Thyroid gland (tissue), 4 donors: ENCODE data around the gene CCDC50. TPM values are rescaled to one million over a fixed set of nuclear protein-coding genes. Genes with fewer than 3 reads are reported as not detected.

Experiments
- DNase-seq, 2 donors: peaks; one replicate each; pipeline ENCODE4 v3.0.0-alpha.2; 2019
- H3K27ac ChIP-seq, 3 donors: fragments of 200-600 bp; sonication (generic); 1 replicate in 2 of 3; 2 replicates in 1 of 3; pipeline ENCODE4 v1.5.1; 2016 to 2019; ENCODE audit warnings: mild to moderate bottlenecking in 1 of 3, moderate library complexity in 1 of 3
- H3K27me3 ChIP-seq: fragments of 200-600 bp; sonication (generic); one replicate; pipeline ENCODE4 v1.5.1; 2019
- H3K36me3 ChIP-seq, 2 donors: fragments of 200-600 bp; sonication (generic); one replicate each; pipeline ENCODE4 v1.5.1; 2016 to 2019
- H3K4me1 ChIP-seq, 2 donors: fragments of 200-600 bp; sonication (generic); one replicate each; pipeline ENCODE4 v1.5.1; 2017 to 2019
- H3K4me3 ChIP-seq, 3 donors: fragments of 200-600 bp; sonication (generic); replicated peaks in 1 of 3; 1 replicate in 2 of 3; 2 replicates in 1 of 3; pipeline ENCODE4 v1.5.1; 2016; ENCODE audit warnings: mild to moderate bottlenecking in 1 of 3
- H3K9me3 ChIP-seq: fragments of 200-600 bp; sonication (generic); one replicate; pipeline ENCODE4 v1.5.1; 2017
- CTCF ChIP-seq, 6 experiments: fragments of 200-600 bp in 3 of 6; fragments of 450-650 bp in 3 of 6; sonication (generic) in 3 of 6; IDR thresholded peaks; one replicate each; pipeline ENCODE4 v1.5.1; 2016 to 2019; ENCODE audit warnings: antibody characterized with exemption in 6 of 6, mild to moderate bottlenecking in 2 of 6, inconsistent platforms in 1 of 6, moderate library complexity in 1 of 6
- POLR2A ChIP-seq, 2 donors: fragments of 450-650 bp; IDR thresholded peaks; one replicate each; pipeline ENCODE4 v1.6.1; 2017; ENCODE audit warnings: antibody characterized with exemption in 2 of 2, mild to moderate bottlenecking in 2 of 2, moderate library complexity in 1 of 2
- WGBS, 2 donors: methylation state at CpG; one replicate each; pipeline ENCODE4 v1.1.5; 2017; 5-methylcytosine and 5-hydroxymethylcytosine counted together
- intact Hi-C: fragments of 100-400 bp; cut with DNase I; formaldehyde crosslinking; loops from one replicate; pipeline ENCODE4 v1.15.1; 2023
- total RNA-seq, 4 donors: library from RNA; depleted of rRNA; stranded (reverse); fragments of >200 nt; gene quantifications; one replicate each; pipeline ENCODE4 v1.2.3, GENCODE V29; 2016

The CCDC50 gene
- total RNA-seq, 4 donors from 2014 or later: 63.3 to 104 (median 91.1) TPM

- DNase-seq: no peak
- Histone ChIP-seq H3K9me3 (no peaks in the 10 kb centered on the region), H3K36me3 (no peaks in the 10 kb centered on the region), H3K4me1 (no peaks in the 10 kb centered on the region), H3K27me3 (no peaks in the 10 kb centered on the region), H3K27ac (no peak overlapping the region), H3K4me3 (no peak overlapping the region)
- no peak for TF ChIP-seq POLR2A (IDR thresholded peaks at IDR 0.05)
- TF ChIP-seq CTCF (IDR thresholded peaks at IDR 0.05): no peak
- intact Hi-C loops: no loop called here
Observed at GRCh38 chr3:191298846-191299245, 30.3 kb upstream of the CCDC50 start.

GRCh38 chr3:191300422-191300821 lies 28.8 kb upstream of the CCDC50 start:
- 75 to 88% methylated on average over 1 of the region's 1 CpG for WGBS, 2 donors
- intact Hi-C loops: no loop called here
- no peak overlapping the region for H3K4me3 ChIP-seq
- H3K4me1 ChIP-seq: no peaks in the 10 kb centered on the region
- H3K27ac ChIP-seq: no peak overlapping the region
- H3K9me3 ChIP-seq: no peaks in the 10 kb centered on the region
- DNase-seq: no peak
- H3K27me3 ChIP-seq: no peaks in the 10 kb centered on the region
- H3K36me3 ChIP-seq: no peaks in the 10 kb centered on the region
- no peak for TF ChIP-seq CTCF (IDR thresholded peaks at IDR 0.05)

GRCh38 chr3:191301017-191301416 lies 28.2 kb upstream of the CCDC50 start:
- TF ChIP-seq CTCF (IDR thresholded peaks at IDR 0.05): no peak
- TF ChIP-seq POLR2A (IDR thresholded peaks at IDR 0.05): no peak
- Histone ChIP-seq H3K4me1 (no peaks in the 10 kb centered on the region), H3K4me3 (no peak overlapping the region), H3K36me3 (no peaks in the 10 kb centered on the region), H3K27me3 (no peaks in the 10 kb centered on the region), H3K27ac (no peak overlapping the region), H3K9me3 (no peaks in the 10 kb centered on the region)
- DNase-seq: no peak
- intact Hi-C loops: no loop called here
- WGBS, 2 donors: 91 to 93% methylated on average over 1 of the region's 1 CpG

- intact Hi-C loops: no loop called here
- TF ChIP-seq POLR2A (IDR thresholded peaks at IDR 0.05) (no peak), CTCF (IDR thresholded peaks at IDR 0.05) (no peak)
- H3K27me3 ChIP-seq: no peaks in the 10 kb centered on the region
- no peak for DNase-seq
- H3K27ac ChIP-seq: no peak overlapping the region
- WGBS, 2 donors: 91 to 96% methylated on average over 5 of the region's 5 CpGs
- H3K4me3 ChIP-seq: no peak overlapping the region
- no peaks in the 10 kb centered on the region for H3K9me3 ChIP-seq
- no peaks in the 10 kb centered on the region for H3K36me3 ChIP-seq
- H3K4me1 ChIP-seq: no peaks in the 10 kb centered on the region
Observed at GRCh38 chr3:191301782-191302411, 27.3 kb upstream of the CCDC50 start.

- Histone ChIP-seq H3K36me3 (no peaks in the 10 kb centered on the region), H3K4me1 (no peaks in the 10 kb centered on the region), H3K4me3 (no peak overlapping the region), H3K9me3 (no peaks in the 10 kb centered on the region), H3K27me3 (no peaks in the 10 kb centered on the region), H3K27ac (no peak overlapping the region)
- intact Hi-C loops: no loop called here
- TF ChIP-seq POLR2A (IDR thresholded peaks at IDR 0.05): no peak
- no peak for TF ChIP-seq CTCF (IDR thresholded peaks at IDR 0.05)
- 78 to 86% methylated on average over 2 of the region's 2 CpGs for WGBS, 2 donors
- DNase-seq: no peak
Observed at GRCh38 chr3:191302451-191302850, 26.7 kb upstream of the CCDC50 start.
